Bone marrow (tissue), 2 donors: ENCODE measurements around the gene ENOX1.

Experiments used
- DNase-seq, 2 donors: peaks; one replicate each; lab custom pipeline; 2025; lab: John Stamatoyannopoulos, UW

ENOX1 gene

GRCh38 chr13:43315522-43315921, 471.2 kb downstream of the ENOX1 start:
- DNase-seq = no peak

- DNase-seq = no peak
Observed at GRCh38 chr13:43309311-43309710, 477.5 kb downstream of the ENOX1 start.

- peak; percentile 21 to 75 for DNase-seq
Observed at GRCh38 chr13:43307921-43308433, 478.8 kb downstream of the ENOX1 start.

GRCh38 chr13:43307221-43307920, 479.4 kb downstream of the ENOX1 start:
- DNase-seq = no peak

GRCh38 chr13:43306372-43306771, 480.4 kb downstream of the ENOX1 start:
- no peak for DNase-seq

- DNase-seq = no peak
Observed at GRCh38 chr13:43305416-43305815, 481.4 kb downstream of the ENOX1 start.

GRCh38 chr13:43304945-43305344, 481.8 kb downstream of the ENOX1 start:
- DNase-seq = no peak

GRCh38 chr13:43304449-43304848, 482.3 kb downstream of the ENOX1 start:
- DNase-seq = no peak

- DNase-seq = peak in 1 of 2 donors; percentile 56
Observed at GRCh38 chr13:43303033-43303729, 483.6 kb downstream of the ENOX1 start.

- no peak for DNase-seq
Observed at GRCh38 chr13:43301346-43301969, 485.3 kb downstream of the ENOX1 start.

GRCh38 chr13:43300865-43301264, 485.9 kb downstream of the ENOX1 start:
- DNase-seq = no peak

GRCh38 chr13:43299374-43299773, 487.4 kb downstream of the ENOX1 start:
- no peak for DNase-seq

- DNase-seq = no peak
Observed at GRCh38 chr13:43298816-43299215, 488.0 kb downstream of the ENOX1 start.

GRCh38 chr13:43297967-43298678, 488.6 kb downstream of the ENOX1 start:
- no peak for DNase-seq

- no peak for DNase-seq
Observed at GRCh38 chr13:43295825-43296564, 490.8 kb downstream of the ENOX1 start.

- DNase-seq = no peak
Observed at GRCh38 chr13:43295321-43295720, 491.5 kb downstream of the ENOX1 start.

GRCh38 chr13:43294412-43294811, 492.4 kb downstream of the ENOX1 start:
- no peak for DNase-seq

- no peak for DNase-seq
Observed at GRCh38 chr13:43293986-43294385, 492.8 kb downstream of the ENOX1 start.

- DNase-seq = no peak
Observed at GRCh38 chr13:43293561-43293960, 493.2 kb downstream of the ENOX1 start.

GRCh38 chr13:43293008-43293407, 493.8 kb downstream of the ENOX1 start:
- no peak for DNase-seq

- DNase-seq = no peak
Observed at GRCh38 chr13:43291287-43292060, 495.3 kb downstream of the ENOX1 start.
